ENCODE data around the gene IL1RL2.

Gene IL1RL2

GRCh38 chr2:102266204-102266603, 79.4 kb downstream of the IL1RL2 start:
- no peak for DNase-seq (ENCODE audit: low read depth in 3 of 3)

GRCh38 chr2:102267774-102268173, 81.0 kb downstream of the IL1RL2 start:
- no peak for DNase-seq (ENCODE audit: low read depth in 3 of 3)

- no peak for DNase-seq (ENCODE audit: low read depth in 3 of 3)
Measured at GRCh38 chr2:102268510-102269199, 81.8 kb downstream of the IL1RL2 start.

- DNase-seq (ENCODE audit: low read depth in 3 of 3) = no peak
Measured at GRCh38 chr2:102269200-102269524, 82.3 kb downstream of the IL1RL2 start.

- no peak for DNase-seq (ENCODE audit: low read depth in 3 of 3)
Measured at GRCh38 chr2:102271844-102272243, 85.0 kb downstream of the IL1RL2 start.

GRCh38 chr2:102273619-102274211, 86.9 kb downstream of the IL1RL2 start:
- no peak for DNase-seq (ENCODE audit: low read depth in 3 of 3)

GRCh38 chr2:102276549-102277201, 89.9 kb downstream of the IL1RL2 start:
- DNase-seq (ENCODE audit: low read depth in 3 of 3) = no peak

- no peak for DNase-seq (ENCODE audit: low read depth in 3 of 3)
Measured at GRCh38 chr2:102277202-102277700, 90.4 kb downstream of the IL1RL2 start.

- no peak for DNase-seq (ENCODE audit: low read depth in 3 of 3)
Measured at GRCh38 chr2:102278720-102279390, 92.0 kb downstream of the IL1RL2 start.

GRCh38 chr2:102279391-102279735, 92.5 kb downstream of the IL1RL2 start:
- no peak for DNase-seq (ENCODE audit: low read depth in 3 of 3)

- DNase-seq (ENCODE audit: low read depth in 3 of 3) = no peak
Measured at GRCh38 chr2:102282678-102283091, 95.9 kb downstream of the IL1RL2 start.

- DNase-seq (ENCODE audit: low read depth in 3 of 3) = no peak
Measured at GRCh38 chr2:102283996-102284395, 97.2 kb downstream of the IL1RL2 start.

GRCh38 chr2:102284611-102285010, 97.8 kb downstream of the IL1RL2 start:
- DNase-seq (ENCODE audit: low read depth in 3 of 3) = no peak

- DNase-seq (ENCODE audit: low read depth in 3 of 3) = no peak
Measured at GRCh38 chr2:102285368-102285767, 98.5 kb downstream of the IL1RL2 start.

GRCh38 chr2:102286041-102286440, 99.2 kb downstream of the IL1RL2 start:
- DNase-seq (ENCODE audit: low read depth in 3 of 3) = no peak

- DNase-seq (ENCODE audit: low read depth in 3 of 3) = no peak
Measured at GRCh38 chr2:102289129-102289528, 102.3 kb downstream of the IL1RL2 start.
